Keratinocyte (primary cell): ENCODE results near the gene RITA1. TPM values are rescaled to one million over a fixed set of nuclear protein-coding genes. Genes with fewer than 3 reads are reported as not detected.

Experiments used
- DNase-seq: peaks from one replicate; pipeline ENCODE4 v3.0.0-alpha.2; 2011; ENCODE audit warnings: low read depth, missing footprints, low spot score
- FAIRE-seq: peaks from 2 replicates; lab custom pipeline; 2011; peaks lifted over from hg19 to GRCh38; lab: Jason Lieb, UNC
- H2AFZ ChIP-seq: 2 replicates; pipeline ENCODE4 v1.6.0; 2012; ENCODE audit warnings: low read length, control low read depth, inconsistent platforms; ENCODE audit not compliant: control insufficient read depth
- H3K27ac ChIP-seq: 2 replicates; pipeline ENCODE4 v1.5.1; 2011; ENCODE audit warnings: low read length; ENCODE audit not compliant: control insufficient read depth, insufficient read depth
- H3K27me3 ChIP-seq: 3 replicates; pipeline ENCODE4 v1.6.0; 2011; ENCODE audit warnings: low read length; ENCODE audit not compliant: control insufficient read depth, insufficient read depth; ENCODE audit errors: extremely low read depth
- H3K36me3 ChIP-seq, 2 experiments: 2 replicates in 1 of 2; 3 replicates in 1 of 2; pipeline ENCODE4 v1.5.1; 2011; ENCODE audit warnings: low read length in 2 of 2, mild to moderate bottlenecking in 1 of 2; ENCODE audit not compliant: control insufficient read depth in 2 of 2, insufficient read depth in 2 of 2; ENCODE audit errors: extremely low read depth in 1 of 2
- H3K4me1 ChIP-seq: 3 replicates; pipeline ENCODE4 v1.5.1; 2011; ENCODE audit warnings: low read length; ENCODE audit not compliant: control insufficient read depth, insufficient read depth; ENCODE audit errors: extremely low read depth
- H3K4me2 ChIP-seq: 3 replicates; pipeline ENCODE4 v1.6.0; 2011; ENCODE audit warnings: low read depth, low read length; ENCODE audit not compliant: control insufficient read depth, insufficient read depth; ENCODE audit errors: extremely low read depth
- H3K4me3 ChIP-seq, 3 experiments: fragments of 200-600 bp in 1 of 3; sonication (generic) in 1 of 3; 2 replicates in 2 of 3; 3 replicates in 1 of 3; pipeline ENCODE4 v1.5.1; 2011 to 2016; ENCODE audit warnings: low read length in 3 of 3, mild to moderate bottlenecking in 3 of 3, control low read depth in 2 of 3, inconsistent platforms in 1 of 3, low read depth in 1 of 3, mixed read lengths in 1 of 3, mixed run types in 1 of 3, moderate library complexity in 1 of 3; ENCODE audit not compliant: control insufficient read depth in 2 of 3, insufficient read depth in 2 of 3; ENCODE audit errors: extremely low read depth in 1 of 3
- H3K79me2 ChIP-seq: 2 replicates; pipeline ENCODE4 v1.6.0; 2012; ENCODE audit warnings: low read length; ENCODE audit not compliant: control insufficient read depth, insufficient read depth
- H3K9ac ChIP-seq: 3 replicates; pipeline ENCODE4 v1.6.0; 2011; ENCODE audit warnings: low read length; ENCODE audit not compliant: control insufficient read depth, insufficient read depth; ENCODE audit errors: extremely low read depth
- H3K9me1 ChIP-seq: 3 replicates; pipeline ENCODE4 v1.6.0; 2011; ENCODE audit warnings: low read length; ENCODE audit not compliant: control insufficient read depth, insufficient read depth; ENCODE audit errors: extremely low read depth
- H3K9me3 ChIP-seq: 2 replicates; pipeline ENCODE4 v1.5.1; 2012; ENCODE audit warnings: low read depth, low read length; ENCODE audit not compliant: control insufficient read depth
- H4K20me1 ChIP-seq: 3 replicates; pipeline ENCODE4 v1.6.0; 2011; ENCODE audit warnings: low read length; ENCODE audit not compliant: control insufficient read depth, insufficient read depth; ENCODE audit errors: extremely low read depth
- CTCF ChIP-seq, 3 experiments: IDR thresholded peaks in 1 of 3; conservative IDR thresholded peaks in 1 of 3; optimal IDR thresholded peaks in 1 of 3; 2 replicates in 2 of 3; 3 replicates in 1 of 3; pipeline versions ENCODE3 to v1.5.1; 2011; ENCODE audit warnings: low read length in 3 of 3, mild to moderate bottlenecking in 3 of 3, moderate library complexity in 2 of 3, control low read depth in 1 of 3, inconsistent platforms in 1 of 3; ENCODE audit not compliant: insufficient read depth in 2 of 3; ENCODE audit errors: extremely low read depth in 1 of 3
- EZH2 ChIP-seq: IDR thresholded peaks from one replicate; pipeline ENCODE4 v1.6.1; 2012; ENCODE audit warnings: inconsistent platforms, mild to moderate bottlenecking, low read length, moderate library complexity
- dilution Hi-C: fragments of 300-500 bp; cut with MboI; formaldehyde crosslinking; loops from one replicate; pipeline ENCODE4 v1.7.0; 2020; ENCODE audit warnings: low sequenced_read_pairs; ENCODE audit not compliant: extremely low pct_ligation_motif_present
- polyA plus RNA-seq, 5 experiments: library from polyadenylated mRNA; depleted of rRNA in 3 of 5; stranded (reverse) in 3 of 5; stranded (forward) in 1 of 5; unstranded in 1 of 5; fragments of >200 nt; gene quantifications; 1 replicate in 1 of 5; 2 replicates in 3 of 5; 3 replicates in 1 of 5; pipeline versions ENCODE4 v1.2.1 to v1.2.3, GENCODE V29; 2011 to 2012; ENCODE audit warnings: missing spikeins in 2 of 5, low read depth in 1 of 5, low replicate concordance in 1 of 5

Gene RITA1
- polyA plus RNA-seq, 1 donor (not counting 4 experiments of a cell fraction or from before 2014, with no cell fraction given) = 11.8 TPM

GRCh38 chr12:113238309-113238708 is 52.8 kb downstream of the RITA1 start:
- H3K9ac ChIP-seq = no peak overlapping the region
- no peaks in the 10 kb centered on the region for H3K27me3 ChIP-seq
- H3K9me3 ChIP-seq = no peaks in the 10 kb centered on the region
- TF ChIP-seq CTCF (optimal IDR thresholded peaks at IDR 0.05 in 1 of 3, IDR thresholded peaks at IDR 0.05 in 1 of 3, conservative IDR thresholded peaks at IDR 0.05 in 1 of 3; ENCODE audit: extremely low read depth in 1 of 3, insufficient read depth in 2 of 3, low read length in 3 of 3) (no peak), EZH2 (no peak)
- no peak overlapping the region for H3K4me3 ChIP-seq
- peaks cover 30% of the 10 kb centered on the region for H3K4me1 ChIP-seq
- H3K36me3 ChIP-seq = peaks cover 4% of the 10 kb centered on the region in 2 experiments
- FAIRE-seq (no peak), DNase-seq (no peak)
- no peaks in the 10 kb centered on the region for H4K20me1 ChIP-seq
- no peaks in the 10 kb centered on the region for H3K9me1 ChIP-seq
- H2AFZ ChIP-seq = no peak overlapping the region
- no peaks in the 10 kb centered on the region for H3K79me2 ChIP-seq
- no peak overlapping the region for H3K4me2 ChIP-seq
- H3K27ac ChIP-seq = no peak overlapping the region
- dilution Hi-C loops = no loop called here

- dilution Hi-C loops = no loop called here
- Histone ChIP-seq H3K27me3 (no peaks in the 10 kb centered on the region), H3K4me1 (peaks cover 38% of the 10 kb centered on the region), H3K4me2 (no peak overlapping the region), H3K27ac (peak overlapping the region; percentile 16), H2AFZ (no peak overlapping the region), H3K4me3 (no peak overlapping the region), H4K20me1 (no peaks in the 10 kb centered on the region), H3K36me3 (no peaks in the 10 kb centered on the region), H3K9me1 (no peaks in the 10 kb centered on the region), H3K79me2 (no peaks in the 10 kb centered on the region), H3K9ac (peak overlapping the region; percentile 23), H3K9me3 (no peaks in the 10 kb centered on the region)
- FAIRE-seq (no peak), DNase-seq (no peak)
- TF ChIP-seq EZH2 (no peak), CTCF (optimal IDR thresholded peaks at IDR 0.05 in 1 of 3, IDR thresholded peaks at IDR 0.05 in 1 of 3, conservative IDR thresholded peaks at IDR 0.05 in 1 of 3; ENCODE audit: extremely low read depth in 1 of 3, insufficient read depth in 2 of 3, low read length in 3 of 3) (no peak)
These were observed 53.8 kb downstream of the RITA1 start for GRCh38 chr12:113239288-113239771.
